H1 (cell line): ENCODE results near the gene VGLL4.

Source experiments
- CTCF ChIP-seq, 3 experiments: IDR thresholded peaks; 1 replicate in 2 of 3; 2 replicates in 1 of 3; pipeline versions ENCODE4 v1.5.1 to v1.6.1; 2011; ENCODE audit warnings: low read length in 3 of 3, mild to moderate bottlenecking in 3 of 3, inconsistent platforms in 2 of 3, low read depth in 1 of 3, moderate library complexity in 1 of 3; ENCODE audit not compliant: insufficient read depth in 1 of 3; ENCODE audit errors: control extremely low read depth in 1 of 3
- TF ChIP-seq, protein P1 (sequence below): IDR thresholded peaks from 2 replicates; pipeline ENCODE4 v1.6.1; 2011; ENCODE audit warnings: low read length, improper control_type of control experiment

DNA sequence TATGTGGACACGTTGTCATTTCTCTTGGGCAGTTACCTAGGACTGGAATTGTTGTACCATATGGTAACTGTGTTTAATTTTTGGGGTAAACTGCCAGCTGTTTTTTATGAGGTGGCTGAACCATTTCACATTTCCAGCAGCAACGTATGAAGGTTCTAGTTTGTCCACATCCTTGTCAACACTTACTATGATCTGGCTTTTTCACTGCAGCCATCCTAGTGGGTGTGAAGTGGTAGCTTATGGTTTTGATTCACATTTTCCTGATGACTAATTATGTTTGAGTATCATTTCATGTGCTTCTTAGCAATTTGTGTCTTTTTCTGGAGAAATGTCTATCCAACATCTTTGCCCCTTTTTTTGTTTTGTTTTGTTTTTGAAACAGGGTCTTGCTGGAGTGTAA, 96.2 kb downstream of the VGLL4 start:
- TF ChIP-seq CTCF (IDR thresholded peaks at IDR 0.05; ENCODE audit: control extremely low read depth in 1 of 3, insufficient read depth in 1 of 3, low read depth in 1 of 3, low read length in 3 of 3): no peak
- TF ChIP-seq, protein P1, sequence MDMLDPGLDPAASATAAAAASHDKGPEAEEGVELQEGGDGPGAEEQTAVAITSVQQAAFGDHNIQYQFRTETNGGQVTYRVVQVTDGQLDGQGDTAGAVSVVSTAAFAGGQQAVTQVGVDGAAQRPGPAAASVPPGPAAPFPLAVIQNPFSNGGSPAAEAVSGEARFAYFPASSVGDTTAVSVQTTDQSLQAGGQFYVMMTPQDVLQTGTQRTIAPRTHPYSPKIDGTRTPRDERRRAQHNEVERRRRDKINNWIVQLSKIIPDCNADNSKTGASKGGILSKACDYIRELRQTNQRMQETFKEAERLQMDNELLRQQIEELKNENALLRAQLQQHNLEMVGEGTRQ: no peak
